Right renal cortex interstitium (tissue), 3 donors: Measurements from ENCODE around the gene NGEF. TPM values are rescaled to one million over a fixed set of nuclear protein-coding genes. Genes with fewer than 3 reads are reported as not detected.
"Not testable (repeated sequence)": the region's sequence is repeated elsewhere in the genome, so short reads cannot be mapped to it uniquely, and the experiment has no call there.

Experiments
- DNase-seq, 3 donors: peaks; one replicate each; pipeline ENCODE4 v3.0.0-alpha.2; 2013; ENCODE audit warnings: low read depth in 3 of 3, low spot score in 2 of 3
- polyA plus RNA-seq, 3 donors: library from polyadenylated mRNA; unstranded; fragments of 120-200 nt; gene quantifications; one replicate each; pipeline ENCODE4 v1.2.1, GENCODE V29; 2013; ENCODE audit not compliant: insufficient read length in 3 of 3

Gene NGEF
- polyA plus RNA-seq, 3 donors = 2.3 to 3.0 (median 2.7) TPM

DNA sequence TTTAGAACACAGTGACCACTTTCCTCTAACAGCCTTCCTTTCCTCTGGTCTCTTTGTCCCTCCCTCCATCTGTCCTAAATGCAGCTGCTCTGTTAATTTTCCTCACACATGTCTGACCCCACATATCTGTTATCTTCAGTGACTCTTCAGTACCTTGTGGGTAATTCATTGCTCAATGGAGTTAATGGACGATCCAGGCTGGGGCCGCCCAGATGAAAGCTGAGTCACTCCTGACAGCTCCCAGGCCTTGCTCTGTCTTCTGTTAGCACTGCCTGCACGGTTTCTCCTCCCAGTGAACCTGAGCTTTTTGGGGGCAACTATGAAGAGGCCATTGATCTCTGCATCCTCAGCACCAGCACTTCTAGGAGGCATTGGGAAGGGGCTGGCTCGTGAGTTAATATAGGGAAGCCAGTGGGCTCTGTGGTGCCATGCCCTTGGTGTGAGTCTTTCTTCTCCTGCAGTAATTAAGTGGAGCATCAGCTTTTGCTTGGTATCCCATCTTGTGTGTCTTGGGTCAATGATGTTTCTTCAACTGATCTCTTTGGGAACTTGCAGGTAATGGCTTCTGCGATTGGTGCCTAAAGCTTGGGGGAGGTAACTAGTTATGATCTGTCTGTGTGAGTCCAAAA, 75.7 kb downstream of the NGEF start:
- no peak for DNase-seq

DNA sequence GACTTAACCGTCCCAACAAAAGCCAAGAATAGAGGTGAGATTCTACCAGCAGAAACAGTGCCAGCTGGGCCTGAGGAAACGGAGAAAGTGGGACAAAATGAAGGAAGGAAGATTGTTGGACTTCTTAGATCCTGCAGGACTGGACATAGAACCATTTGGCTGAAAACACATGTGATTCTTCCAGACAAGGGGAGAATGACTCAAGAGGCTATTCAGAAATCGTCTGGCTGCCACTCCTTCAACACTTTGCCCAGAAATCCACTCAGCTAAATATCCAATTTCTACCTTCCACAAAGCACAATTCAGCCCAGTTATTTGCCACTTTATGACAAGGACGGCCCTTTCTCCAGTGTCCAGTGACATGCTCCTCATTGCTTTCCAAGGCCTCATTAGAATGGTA, 81.4 kb downstream of the NGEF start:
- no peak for DNase-seq

DNA sequence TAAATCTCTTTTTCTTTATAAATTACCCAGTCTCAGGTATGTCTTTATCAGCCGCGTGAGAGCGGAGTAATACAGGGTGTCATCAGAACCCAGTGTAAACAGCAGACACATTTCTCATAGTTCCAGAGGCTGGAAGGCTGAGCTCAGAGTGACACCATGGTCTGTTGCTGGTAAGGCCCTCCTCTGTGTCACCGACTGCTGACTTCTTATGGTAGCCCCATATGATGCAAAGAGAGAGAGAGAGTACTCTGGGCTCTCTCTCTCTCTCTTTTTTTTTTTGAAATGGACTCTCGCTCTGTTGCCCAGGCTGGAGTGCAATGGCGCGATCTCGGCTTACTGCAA, 83.0 kb downstream of the NGEF start:
- DNase-seq = no peak

DNA sequence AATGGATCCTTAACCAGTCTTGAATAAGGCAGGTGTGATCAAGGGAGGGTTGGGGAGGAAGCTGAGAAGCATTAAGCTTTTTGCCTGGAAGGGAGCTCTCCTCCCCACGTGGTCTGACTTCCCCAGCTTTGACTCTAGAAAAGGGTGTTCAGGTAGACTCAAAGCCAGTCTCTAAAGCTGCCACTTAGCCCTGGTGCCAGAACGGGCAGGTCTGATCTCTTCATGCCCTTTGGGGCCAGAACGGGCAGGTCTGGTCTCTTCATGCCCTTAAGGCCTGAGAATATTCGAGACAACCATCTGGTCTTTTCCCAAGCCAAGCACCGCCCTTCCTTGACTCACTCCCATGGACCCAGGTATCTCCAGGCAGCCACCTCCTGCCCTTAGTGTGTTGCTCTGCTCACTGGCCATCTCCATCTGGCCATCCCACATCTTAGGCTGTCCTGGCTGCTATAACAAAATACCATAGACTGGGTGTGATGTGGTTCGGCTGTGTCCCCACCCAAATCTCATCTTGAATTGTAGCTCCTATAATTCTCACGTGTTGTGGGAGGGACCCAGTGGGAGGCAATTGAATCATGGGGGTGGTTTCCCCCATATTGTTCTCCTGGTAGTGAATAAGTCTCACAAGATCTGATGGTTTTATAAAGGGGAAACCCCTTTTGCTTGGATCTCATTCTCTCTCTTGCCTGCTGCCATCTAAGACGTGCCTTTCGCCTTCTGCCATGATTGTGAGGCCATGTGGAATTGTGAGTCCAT, 83.6 kb downstream of the NGEF start:
- DNase-seq = no peak

DNA sequence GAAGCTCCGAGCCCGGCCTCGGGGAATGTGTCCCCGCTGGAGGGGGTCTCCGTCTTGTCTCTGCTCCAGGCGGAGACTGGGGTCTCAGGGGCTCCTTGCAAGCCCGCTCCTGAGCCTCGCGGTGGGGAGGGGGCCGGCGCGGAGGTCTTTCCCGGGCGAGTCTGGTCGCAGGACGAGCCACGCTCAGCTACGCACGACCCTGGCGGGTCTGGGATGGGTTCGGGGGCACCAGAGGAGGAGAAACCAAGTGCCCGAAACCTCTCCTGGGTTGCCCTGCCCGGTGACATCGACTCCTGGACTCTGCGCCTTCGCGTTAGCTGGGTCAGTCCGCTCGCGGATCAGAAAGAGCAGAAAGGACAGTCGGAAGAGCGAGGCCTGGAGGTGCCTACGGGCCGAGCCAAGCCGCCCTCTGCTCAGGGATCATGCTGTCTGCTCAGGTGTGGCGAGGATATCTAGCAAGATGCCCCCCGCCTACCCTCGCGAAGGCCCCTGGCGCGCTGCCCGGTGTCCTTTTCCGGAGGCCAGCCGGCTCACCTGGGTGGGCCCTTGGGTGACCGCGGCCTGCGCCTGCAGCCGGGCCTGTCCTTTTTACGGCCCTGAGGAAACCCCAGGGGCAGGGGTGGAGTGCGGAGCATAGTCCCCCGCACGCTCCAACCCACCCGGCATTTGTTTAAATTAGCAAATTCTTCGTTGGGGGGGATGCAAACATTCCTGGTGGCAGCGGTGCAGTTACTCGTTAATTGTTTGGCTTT, 84.3 kb downstream of the NGEF start:
- DNase-seq = no peak

DNA sequence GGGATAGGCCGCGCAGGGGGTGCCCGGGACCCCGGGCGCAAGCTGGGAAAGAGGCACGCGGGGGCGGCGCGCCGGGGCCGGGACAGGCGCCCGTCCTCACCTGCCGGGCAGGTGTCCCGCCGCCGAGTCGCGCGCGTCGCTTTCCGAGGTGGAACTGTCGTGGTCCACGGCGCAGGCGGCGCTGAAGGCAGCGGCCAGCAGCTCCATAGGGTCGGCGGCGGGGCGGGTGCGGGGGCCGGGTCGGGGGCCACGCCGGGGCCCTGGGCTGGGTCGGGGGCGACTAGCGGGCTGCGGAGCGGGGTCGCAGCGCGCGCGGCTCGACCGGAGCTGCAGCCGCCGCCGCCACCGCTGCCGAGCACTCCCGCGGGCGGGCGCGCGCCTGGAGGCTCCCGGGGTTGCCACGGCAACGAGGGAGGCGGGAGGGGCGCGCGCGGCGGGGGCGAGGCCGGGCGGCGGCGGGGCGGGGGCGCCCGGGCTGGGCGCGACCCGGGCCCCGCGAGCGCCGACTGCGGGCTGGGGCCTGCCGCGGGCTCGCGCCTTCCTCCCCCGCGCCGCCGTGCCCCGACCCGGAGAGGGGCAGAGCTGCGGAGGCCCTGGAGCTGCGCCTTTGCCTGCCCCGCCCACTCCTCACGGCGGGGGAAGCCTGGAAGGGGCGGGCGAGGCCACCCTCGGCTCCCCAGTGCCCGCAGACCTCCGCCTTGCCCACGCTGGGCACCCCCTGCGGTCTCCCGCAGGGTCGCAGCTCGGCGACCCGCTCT, 85.1 kb downstream of the NGEF start:
- no peak for DNase-seq

DNA sequence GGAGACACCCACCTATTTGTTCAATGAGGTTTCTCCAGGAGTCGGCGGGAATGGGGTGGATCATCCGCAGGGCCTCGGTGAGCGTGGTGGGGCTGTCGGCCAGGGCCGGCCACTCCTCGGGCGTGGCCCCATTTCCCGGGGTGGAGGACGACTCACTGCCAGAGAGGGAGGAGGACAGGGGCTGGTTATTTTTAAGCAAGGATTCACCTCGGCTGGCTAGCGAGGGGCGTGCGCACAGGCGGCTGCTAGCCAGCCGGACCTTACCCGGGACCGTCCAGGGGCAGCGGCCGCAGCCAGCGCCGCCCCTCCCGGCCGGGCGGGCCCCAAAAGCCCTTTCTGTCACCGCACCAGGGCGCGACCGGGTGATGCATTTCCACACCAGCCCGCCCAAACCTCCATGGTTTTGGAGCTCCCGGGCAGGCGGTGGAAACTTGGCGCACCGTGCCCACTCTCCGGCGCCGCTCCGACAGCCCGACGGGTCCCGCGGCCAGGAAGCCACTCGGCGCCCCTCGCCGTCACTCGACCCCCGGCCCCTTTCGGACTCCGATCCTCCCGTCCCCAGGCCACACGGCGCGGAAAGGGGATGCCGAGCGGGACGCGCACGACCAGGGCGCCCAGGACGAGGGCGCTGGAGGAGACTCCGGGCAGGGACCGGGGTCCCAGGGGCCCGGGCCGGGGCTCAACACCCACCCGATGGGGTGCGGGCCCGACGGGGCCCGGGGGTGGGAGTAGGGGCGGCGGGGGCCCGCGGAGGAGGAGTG, 85.8 kb downstream of the NGEF start:
- no peak for DNase-seq

DNA sequence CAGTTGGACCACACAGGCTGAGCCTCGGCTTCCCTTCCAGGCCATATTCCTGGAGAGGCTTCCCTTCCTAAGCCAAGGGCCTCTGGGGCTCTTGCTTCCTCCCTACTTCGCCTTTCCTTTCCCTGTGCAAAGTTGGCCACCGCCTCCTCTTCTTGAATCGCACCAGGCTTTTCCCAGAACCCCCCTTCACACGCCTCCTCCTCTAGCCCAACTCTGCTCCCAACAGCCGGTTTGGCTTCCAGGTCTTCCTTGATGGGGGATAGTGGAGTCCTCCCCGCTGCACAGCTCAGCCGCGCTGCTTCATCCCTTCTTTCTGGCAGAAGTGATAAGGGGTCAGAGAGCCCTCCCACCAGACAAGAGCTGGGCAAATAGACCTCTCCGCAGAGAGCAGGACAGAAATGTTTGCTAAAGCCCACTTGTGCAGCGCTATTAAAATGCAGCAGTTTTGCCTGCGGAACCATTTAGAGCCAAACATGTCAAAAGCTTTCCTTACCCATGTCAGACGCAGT, 86.6 kb downstream of the NGEF start:
- no peak for DNase-seq

DNA sequence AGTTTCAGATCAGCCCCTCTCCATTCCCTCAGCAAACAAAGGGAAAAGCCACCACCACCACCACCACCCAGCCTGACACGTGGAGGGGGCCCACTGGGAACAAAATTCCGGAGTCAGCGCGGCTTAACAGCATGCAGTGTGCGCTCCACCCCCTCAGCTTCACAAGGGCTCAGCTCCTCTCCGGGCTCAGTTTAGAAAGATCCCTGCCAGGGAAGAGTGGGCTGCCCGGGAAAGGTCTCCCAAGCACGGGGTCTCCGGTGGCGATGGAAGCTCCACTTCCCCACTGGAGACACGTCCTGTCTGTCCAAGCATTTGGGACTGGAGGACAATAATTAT, 87.3 kb downstream of the NGEF start:
- DNase-seq = no peak

DNA sequence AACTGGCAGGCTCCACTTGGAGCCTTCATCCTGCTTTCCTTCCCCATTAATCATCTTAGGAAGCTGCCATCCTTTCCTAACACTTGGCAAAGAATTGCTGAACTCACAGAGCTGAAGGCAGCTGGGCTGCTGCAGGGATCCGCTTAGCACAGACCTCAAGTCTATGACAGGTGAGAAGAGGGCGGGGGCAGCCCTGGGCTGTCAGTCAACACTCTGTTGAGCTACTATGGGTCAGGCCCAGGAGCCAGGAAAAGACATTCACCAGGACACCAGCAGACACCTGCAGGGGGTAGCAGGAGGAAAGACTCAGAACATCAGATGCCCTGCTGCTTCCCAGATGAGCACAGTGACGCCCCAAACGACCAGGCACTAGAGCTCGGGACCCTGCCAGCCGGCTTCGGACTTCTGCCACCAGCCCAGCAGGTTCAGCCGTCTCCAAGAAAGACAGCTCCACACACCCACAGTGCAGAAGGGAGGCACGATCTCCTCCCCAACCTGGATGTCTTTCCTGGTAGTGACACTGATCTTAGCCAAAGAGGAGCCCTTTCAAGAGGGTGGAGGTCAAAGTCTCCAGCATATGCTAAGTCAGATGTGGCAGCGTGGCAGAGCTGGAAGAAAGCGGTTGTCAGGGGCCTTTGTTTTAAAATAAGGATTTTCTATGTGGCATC, 87.8 kb downstream of the NGEF start:
- DNase-seq = no peak

DNA sequence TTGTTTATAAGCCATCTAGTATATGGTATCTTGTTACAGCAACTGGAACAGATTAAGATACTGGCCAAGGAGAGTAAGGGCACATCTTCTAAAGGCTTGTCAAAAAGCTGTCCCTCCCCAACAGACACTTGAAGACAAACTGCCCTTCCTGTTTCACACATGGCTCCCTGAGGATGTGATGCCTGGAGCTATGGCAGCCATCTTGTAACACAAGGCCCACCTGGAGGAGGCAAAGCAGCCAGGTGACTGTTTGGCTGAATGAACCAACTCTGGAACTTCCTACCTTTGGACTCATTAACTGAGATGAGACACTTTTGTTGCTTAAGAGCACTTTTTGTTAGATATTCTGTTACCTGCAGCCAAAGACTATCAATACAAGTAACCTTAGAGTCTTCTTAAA, 88.6 kb downstream of the NGEF start:
- no peak for DNase-seq

DNA sequence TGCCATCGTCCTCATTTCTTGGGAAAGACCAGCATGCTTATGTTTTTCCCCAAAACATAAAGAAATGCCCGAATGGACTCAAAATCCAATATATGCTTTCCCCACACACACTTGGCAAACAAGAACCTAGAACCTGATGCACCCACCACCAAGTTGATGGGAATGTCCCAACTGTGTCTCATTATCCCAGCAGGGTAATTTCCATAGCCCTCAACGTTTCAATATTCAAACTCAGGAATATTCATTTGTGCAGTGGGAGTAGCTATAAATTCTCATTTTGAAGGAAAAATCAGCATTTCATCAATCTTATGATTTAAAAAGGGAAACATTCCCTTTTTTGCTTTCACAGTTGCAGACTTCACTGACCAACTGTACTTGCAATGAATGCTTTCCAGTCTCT, 92.3 kb downstream of the NGEF start:
- no peak for DNase-seq

DNA sequence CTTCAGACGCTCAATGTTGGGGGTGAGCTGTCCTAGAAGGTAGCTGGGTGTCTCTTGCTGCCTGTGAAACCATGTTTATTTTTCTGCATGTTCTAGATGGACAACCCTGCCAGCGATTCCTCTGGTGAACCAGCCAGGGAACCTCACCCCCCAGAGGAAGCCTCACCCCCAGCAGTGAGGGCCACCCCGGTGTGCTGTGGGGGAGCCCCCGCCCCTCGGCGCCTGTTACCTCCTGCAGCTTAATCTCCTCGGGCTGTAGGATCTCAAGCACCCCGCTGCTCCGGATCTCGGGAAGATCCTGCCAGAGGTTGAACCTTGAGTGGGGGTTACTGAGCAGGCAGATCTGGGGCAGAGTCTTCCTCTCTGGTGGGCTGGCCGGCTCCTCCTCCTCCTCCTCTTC, 93.0 kb downstream of the NGEF start:
- DNase-seq = no peak

DNA sequence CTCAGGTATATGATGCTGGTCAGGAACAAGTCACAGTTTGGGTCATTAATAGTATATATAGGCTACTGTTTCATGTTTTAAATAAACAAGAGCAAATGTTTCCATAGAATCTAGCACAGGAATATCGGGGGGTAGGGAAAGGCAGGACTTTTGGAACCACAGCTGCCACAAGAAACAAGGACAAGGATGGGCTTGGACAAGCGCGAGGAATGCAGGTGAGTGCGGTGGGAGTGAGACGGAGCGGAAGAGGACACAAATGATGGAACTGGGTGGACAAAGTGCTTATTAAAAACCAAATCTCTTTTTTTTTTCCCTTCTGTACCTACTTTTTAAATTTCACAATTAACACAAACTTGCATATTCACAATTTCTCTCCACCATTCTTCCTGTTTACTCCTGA, 93.9 kb downstream of the NGEF start:
- no peak for DNase-seq

DNA sequence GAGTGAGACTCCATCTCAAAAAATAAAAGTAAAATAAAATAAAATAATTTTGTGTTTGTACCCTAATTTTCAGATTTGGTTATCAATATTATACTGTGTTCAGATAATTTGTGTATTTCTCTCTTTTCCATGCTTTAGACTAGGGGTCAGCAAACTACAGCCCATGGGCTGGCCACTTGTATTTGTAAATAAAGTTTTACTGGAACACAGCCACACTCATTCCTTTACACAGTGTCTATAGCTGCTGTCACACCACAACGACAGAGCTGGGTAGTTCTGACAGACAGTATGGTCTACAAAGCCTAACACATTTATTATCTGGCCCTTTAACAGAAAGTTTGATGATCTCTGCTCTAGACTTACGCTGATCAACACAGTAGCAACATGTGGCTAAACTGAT, 99.2 kb downstream of the NGEF start:
- no peak for DNase-seq

DNA sequence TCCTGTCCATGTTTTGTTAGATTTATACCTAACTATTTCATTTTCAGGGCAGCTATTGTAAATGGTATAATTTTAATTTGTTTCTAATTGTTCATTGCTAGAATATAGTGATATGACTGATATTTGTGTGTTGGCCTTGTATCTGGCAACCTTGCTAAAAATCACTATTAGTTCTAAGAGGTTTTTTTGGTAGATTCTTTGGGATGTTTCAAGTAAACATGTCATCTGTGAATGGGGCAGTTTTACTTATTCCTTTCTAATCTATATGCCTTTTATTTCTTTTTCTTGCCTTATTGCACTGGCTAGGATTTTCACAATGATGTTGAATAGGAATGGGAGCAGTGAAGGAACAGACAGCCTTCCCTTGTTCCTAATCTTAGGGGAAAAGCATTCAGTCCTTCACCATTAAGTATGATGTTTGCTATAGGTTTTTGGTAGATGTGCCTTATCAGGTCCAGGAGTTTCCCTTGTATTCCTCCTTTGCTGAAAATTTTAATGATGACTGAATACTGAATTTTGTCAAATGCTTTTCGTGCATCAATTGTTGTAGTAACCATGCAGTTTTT, 101.3 kb downstream of the NGEF start:
- DNase-seq = no peak

DNA sequence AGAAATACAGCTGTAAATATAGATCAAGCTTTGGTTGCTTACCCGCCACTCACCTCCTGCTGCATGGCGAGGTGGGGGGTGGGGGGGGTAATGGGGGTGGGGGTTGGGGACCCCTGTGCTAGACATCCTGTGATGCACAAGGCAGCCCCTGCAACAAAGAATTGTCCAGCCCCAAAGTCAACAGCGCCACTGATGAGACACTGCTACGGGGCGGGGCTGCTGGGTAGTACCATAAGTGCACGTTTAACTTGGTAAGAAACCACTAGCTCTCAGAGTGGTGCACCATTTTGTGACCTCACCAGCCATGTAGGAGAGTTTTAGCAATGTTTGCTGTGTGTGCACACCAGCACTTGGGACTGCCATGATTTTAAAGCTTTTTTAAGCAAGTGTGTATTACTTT, 102.7 kb downstream of the NGEF start:
- no peak for DNase-seq

DNA sequence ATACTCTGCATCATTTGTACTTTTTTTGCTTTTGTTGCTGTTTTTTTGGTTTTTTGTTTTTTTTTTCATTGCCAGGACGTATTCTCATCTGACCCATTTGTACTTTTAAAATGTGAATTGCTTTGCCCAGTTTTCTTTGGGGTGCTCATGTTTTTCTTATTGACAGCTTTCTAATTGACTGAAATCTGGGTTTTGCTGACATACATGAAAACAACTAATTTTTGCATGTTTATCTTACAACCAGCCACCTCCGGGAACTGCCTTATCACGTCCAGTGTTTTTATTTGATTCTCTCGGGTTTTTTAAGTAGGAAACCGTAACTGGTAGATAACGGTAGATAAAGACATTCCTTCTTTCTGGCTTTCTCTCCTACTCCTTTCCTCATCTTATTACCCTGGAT, 104.4 kb downstream of the NGEF start:
- DNase-seq = no peak

DNA sequence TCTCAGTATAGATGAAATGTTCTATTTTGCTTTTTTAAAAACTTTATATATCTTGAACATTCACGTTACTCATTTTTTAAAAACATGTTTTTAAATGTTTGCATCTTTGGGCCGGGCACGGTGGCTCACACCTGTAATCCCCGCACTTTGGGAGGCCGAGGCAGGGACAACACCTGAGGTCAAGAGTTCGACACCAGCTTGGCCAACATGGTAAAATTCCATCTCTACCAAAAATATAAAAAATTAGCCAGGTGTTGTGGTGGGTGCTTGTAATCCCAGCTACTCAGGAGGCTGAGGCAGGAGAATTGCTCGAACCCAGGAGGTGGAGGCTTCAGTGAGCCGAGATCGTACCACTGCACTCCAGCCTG, 105.4 kb downstream of the NGEF start:
- DNase-seq = not testable (repeated sequence)
